OCI-LY1 (cell line): ENCODE results near the gene RHPN2.
"Not testable (repeated sequence)": the region's sequence is repeated elsewhere in the genome, so short reads cannot be mapped to it uniquely, and the experiment has no call there.

Experiments
- H2AFZ ChIP-seq: fragments of 200-600 bp; sonication (generic), shearing (Covaris generic); 2 replicates; pipeline ENCODE4 v1.6.0; 2014; ENCODE audit warnings: antibody characterized with exemption, mild to moderate bottlenecking, low read length
- H3F3A ChIP-seq: fragments of 200-600 bp; sonication (generic), shearing (Covaris generic); 2 replicates; pipeline ENCODE4 v1.6.0; 2014; ENCODE audit warnings: mild to moderate bottlenecking, antibody characterized with exemption, low read length, moderate library complexity; ENCODE audit not compliant: insufficient read depth
- H3K27ac ChIP-seq: fragments of 200-600 bp; sonication (generic); 2 replicates; pipeline ENCODE4 v1.5.1; 2014; ENCODE audit warnings: low read length, mixed run types, mild to moderate bottlenecking, low read depth; ENCODE audit not compliant: poor library complexity, severe bottlenecking
- H3K27me3 ChIP-seq: fragments of 200-600 bp; sonication (generic); 2 replicates; pipeline ENCODE4 v1.6.0; 2014; ENCODE audit warnings: antibody characterized with exemption, mild to moderate bottlenecking, low read length, moderate library complexity; ENCODE audit not compliant: insufficient read depth
- H3K36me3 ChIP-seq: fragments of 200-600 bp; sonication (generic); 2 replicates; pipeline ENCODE4 v1.6.1; 2014; ENCODE audit warnings: mild to moderate bottlenecking, antibody characterized with exemption, low read length, moderate library complexity, mixed read lengths; ENCODE audit not compliant: insufficient read depth
- H3K4me1 ChIP-seq: fragments of 200-600 bp; sonication (generic); 2 replicates; pipeline ENCODE4 v1.5.1; 2014; ENCODE audit warnings: mild to moderate bottlenecking, low read length, moderate library complexity; ENCODE audit not compliant: insufficient read depth, severe bottlenecking
- H3K4me2 ChIP-seq: fragments of 200-600 bp; sonication (generic), shearing (Covaris generic); 2 replicates; pipeline ENCODE4 v1.6.1; 2014; ENCODE audit warnings: low read length
- H3K4me3 ChIP-seq: fragments of 200-600 bp; sonication (generic); 2 replicates; pipeline ENCODE4 v1.5.1; 2014; ENCODE audit warnings: low read length, low read depth, mild to moderate bottlenecking, mixed read lengths; ENCODE audit not compliant: poor library complexity, severe bottlenecking
- H3K79me2 ChIP-seq: fragments of 200-600 bp; shearing (Covaris generic); 2 replicates; pipeline ENCODE4 v1.6.1; 2016; ENCODE audit warnings: mixed run types, low read length, mixed read lengths; ENCODE audit not compliant: insufficient read depth
- H3K9ac ChIP-seq: fragments of 200-600 bp; sonication (generic), shearing (Covaris generic); 2 replicates; pipeline ENCODE4 v1.6.1; 2014; ENCODE audit warnings: mild to moderate bottlenecking, low read length, mixed read lengths
- H3K9me2 ChIP-seq: fragments of 200-600 bp; sonication (generic), shearing (Covaris generic); 2 replicates; pipeline ENCODE4 v1.6.1; 2014; ENCODE audit warnings: low read depth, mild to moderate bottlenecking, low read length, mixed read lengths
- H3K9me3 ChIP-seq: fragments of 200-600 bp; shearing (Covaris generic); 2 replicates; pipeline ENCODE4 v1.6.1; 2014; ENCODE audit warnings: low read length, mixed read lengths
- H4K20me1 ChIP-seq: fragments of 200-600 bp; sonication (generic), shearing (Covaris generic); 2 replicates; pipeline ENCODE4 v1.6.0; 2016; ENCODE audit warnings: mild to moderate bottlenecking, low read length; ENCODE audit not compliant: insufficient read depth
- EZH2 ChIP-seq: fragments of 200-600 bp; sonication (generic), shearing (Covaris generic); IDR thresholded peaks from 2 replicates; pipeline ENCODE4 v1.8.0; 2017; ENCODE audit warnings: borderline replicate concordance, mixed run types, mild to moderate bottlenecking, antibody characterized with exemption, low read length, moderate library complexity, mixed read lengths
- TF ChIP-seq, protein P1 (sequence below): fragments of 200-600 bp; sonication (generic), shearing (Covaris generic); IDR thresholded peaks from 2 replicates; pipeline ENCODE4 v1.5.1; 2017; ENCODE audit warnings: mild to moderate bottlenecking, antibody characterized with exemption, low read length, moderate library complexity, mixed read lengths

The RHPN2 gene

DNA sequence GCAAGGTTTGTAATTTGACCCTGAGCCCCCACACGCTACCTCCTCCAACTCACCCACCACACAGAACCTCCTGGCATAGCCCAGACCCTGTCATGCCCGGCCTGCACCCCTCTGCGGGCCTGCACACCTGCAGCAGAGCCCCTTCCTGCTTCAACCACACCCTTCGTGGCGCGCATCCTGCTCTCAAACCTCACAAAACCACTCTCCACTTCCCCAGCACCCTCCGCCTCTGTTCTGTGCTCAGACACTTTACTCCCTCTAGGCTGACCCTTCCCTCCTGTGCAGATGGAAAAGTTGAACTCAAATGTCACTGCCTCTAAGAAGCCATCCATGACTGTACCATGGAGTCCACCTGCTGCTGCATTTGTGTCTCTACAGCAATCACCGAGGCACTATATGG lies 64.2 kb downstream of the RHPN2 start:
- Histone ChIP-seq H3K36me3 (no peaks in the 10 kb centered on the region), H3K79me2 (no peaks in the 10 kb centered on the region), H2AFZ (no peak overlapping the region), H3K4me1 (peaks cover 6% of the 10 kb centered on the region), H3K27ac (no peak overlapping the region), H3K9ac (no peak overlapping the region), H3K27me3 (no peaks in the 10 kb centered on the region), H4K20me1 (no peaks in the 10 kb centered on the region), H3K9me2 (no peaks in the 10 kb centered on the region), H3K4me3 (no peak overlapping the region), H3K4me2 (no peak overlapping the region), H3F3A (no peaks in the 10 kb centered on the region), H3K9me3 (no peaks in the 10 kb centered on the region)
- TF ChIP-seq, protein P1, sequence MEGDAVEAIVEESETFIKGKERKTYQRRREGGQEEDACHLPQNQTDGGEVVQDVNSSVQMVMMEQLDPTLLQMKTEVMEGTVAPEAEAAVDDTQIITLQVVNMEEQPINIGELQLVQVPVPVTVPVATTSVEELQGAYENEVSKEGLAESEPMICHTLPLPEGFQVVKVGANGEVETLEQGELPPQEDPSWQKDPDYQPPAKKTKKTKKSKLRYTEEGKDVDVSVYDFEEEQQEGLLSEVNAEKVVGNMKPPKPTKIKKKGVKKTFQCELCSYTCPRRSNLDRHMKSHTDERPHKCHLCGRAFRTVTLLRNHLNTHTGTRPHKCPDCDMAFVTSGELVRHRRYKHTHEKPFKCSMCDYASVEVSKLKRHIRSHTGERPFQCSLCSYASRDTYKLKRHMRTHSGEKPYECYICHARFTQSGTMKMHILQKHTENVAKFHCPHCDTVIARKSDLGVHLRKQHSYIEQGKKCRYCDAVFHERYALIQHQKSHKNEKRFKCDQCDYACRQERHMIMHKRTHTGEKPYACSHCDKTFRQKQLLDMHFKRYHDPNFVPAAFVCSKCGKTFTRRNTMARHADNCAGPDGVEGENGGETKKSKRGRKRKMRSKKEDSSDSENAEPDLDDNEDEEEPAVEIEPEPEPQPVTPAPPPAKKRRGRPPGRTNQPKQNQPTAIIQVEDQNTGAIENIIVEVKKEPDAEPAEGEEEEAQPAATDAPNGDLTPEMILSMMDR, result no peak
- TF ChIP-seq EZH2, result no peak

DNA sequence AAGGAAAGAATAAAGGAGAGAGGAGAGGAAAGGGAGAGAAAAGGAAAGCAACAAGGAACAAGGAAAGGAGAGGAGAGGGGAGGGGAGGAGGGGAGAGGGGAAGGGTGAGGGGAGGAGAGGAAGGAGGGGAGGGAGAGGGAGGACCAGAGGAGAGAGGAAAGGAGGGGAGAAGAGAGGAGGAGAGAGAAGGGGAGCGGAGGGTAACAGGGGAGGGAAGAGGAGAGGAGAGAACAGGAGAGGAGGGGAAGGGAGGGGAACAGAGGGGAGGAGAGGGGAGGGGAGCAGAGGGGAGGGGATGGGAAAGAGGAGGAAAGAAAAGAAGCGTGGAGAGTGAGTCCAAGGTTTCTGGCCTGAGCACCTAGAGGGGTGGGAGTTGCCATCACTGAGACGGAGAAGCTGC lies 66.0 kb downstream of the RHPN2 start:
- no peaks in the 10 kb centered on the region for H3K36me3 ChIP-seq
- H3K4me3 ChIP-seq, result no peak overlapping the region
- no peaks in the 10 kb centered on the region for H3K9me2 ChIP-seq
- no peak overlapping the region for H2AFZ ChIP-seq
- H3K4me1 ChIP-seq, result peaks cover 6% of the 10 kb centered on the region
- H3K4me2 ChIP-seq, result no peak overlapping the region
- H4K20me1 ChIP-seq, result no peaks in the 10 kb centered on the region
- no peak overlapping the region for H3K9ac ChIP-seq
- no peaks in the 10 kb centered on the region for H3K79me2 ChIP-seq
- H3K27me3 ChIP-seq, result no peaks in the 10 kb centered on the region
- no peak overlapping the region for H3K27ac ChIP-seq
- H3F3A ChIP-seq, result no peaks in the 10 kb centered on the region
- H3K9me3 ChIP-seq, result no peaks in the 10 kb centered on the region
- TF ChIP-seq, protein P1, result no peak
- no peak for TF ChIP-seq EZH2

DNA sequence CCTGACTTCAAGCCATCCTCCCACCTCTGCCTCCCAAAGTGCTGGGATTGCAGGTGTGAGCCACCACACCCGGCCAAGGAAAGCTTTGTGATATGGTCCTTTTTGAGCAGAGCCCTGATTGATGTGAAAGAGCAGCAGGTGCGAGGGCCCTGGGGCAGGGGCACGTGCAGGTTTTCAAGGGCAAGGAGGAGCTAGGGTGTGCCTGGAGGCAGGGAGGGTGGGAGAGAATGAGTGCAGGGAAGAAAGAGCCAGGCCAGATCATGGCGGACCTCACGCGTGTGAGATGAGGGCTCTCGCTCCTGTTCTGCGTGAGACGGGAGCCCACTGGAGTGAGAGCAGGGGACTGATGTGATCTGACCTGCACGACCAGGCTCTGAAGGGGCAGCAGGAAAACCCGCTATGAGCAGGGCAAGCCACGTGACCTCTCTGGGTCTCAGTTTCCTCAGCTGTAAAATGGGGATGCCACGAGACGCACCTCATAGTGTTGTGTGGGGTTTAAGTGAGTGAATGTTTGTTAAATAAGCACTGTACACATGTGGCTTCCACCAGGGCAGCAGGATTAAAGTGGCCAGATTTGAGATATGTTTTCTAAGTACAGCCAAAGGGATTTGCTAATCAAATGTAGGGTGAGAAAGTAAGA lies 66.9 kb downstream of the RHPN2 start:
- TF ChIP-seq EZH2, result no peak
- TF ChIP-seq, protein P1, result no peak
- H3K79me2 ChIP-seq, result no peaks in the 10 kb centered on the region
- H3K4me2 ChIP-seq, result no peak overlapping the region

DNA sequence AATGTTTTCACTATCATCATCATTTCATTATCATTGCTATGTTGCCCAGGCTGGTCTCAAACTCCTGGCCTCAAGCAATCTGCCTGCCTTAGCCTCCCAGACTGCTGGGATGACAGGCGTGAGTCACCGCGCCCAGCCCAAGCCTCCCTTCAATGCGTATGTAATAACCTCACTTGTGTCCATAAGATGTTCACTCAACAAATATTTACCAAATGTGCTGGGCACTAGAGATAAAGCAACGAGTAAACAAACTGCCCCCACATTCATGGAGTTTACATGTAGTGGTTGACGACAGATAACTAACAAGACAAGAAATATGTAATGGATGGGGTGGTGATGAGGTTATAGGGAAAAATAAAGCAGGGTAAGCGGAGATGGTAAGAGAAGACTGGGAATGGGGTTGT lies 67.6 kb downstream of the RHPN2 start:
- not testable (repeated sequence) for H2AFZ ChIP-seq, H4K20me1 ChIP-seq, H3K79me2 ChIP-seq, H3K27me3 ChIP-seq, H3K9ac ChIP-seq, H3K4me3 ChIP-seq, H3K4me2 ChIP-seq, H3K36me3 ChIP-seq, H3K4me1 ChIP-seq, H3K9me2 ChIP-seq, H3K9me3 ChIP-seq, H3F3A ChIP-seq, H3K27ac ChIP-seq

More for the DNA sequence above, 66.9 kb downstream of the RHPN2 start:
- H3K9ac ChIP-seq, result no peak overlapping the region
- H3K27me3 ChIP-seq, result no peaks in the 10 kb centered on the region
- no peaks in the 10 kb centered on the region for H4K20me1 ChIP-seq
- H2AFZ ChIP-seq, result no peak overlapping the region
- peaks cover 6% of the 10 kb centered on the region for H3K4me1 ChIP-seq
- no peaks in the 10 kb centered on the region for H3K36me3 ChIP-seq
- H3K9me3 ChIP-seq, result no peaks in the 10 kb centered on the region
- H3F3A ChIP-seq, result no peaks in the 10 kb centered on the region
- no peak overlapping the region for H3K27ac ChIP-seq
- H3K9me2 ChIP-seq, result no peaks in the 10 kb centered on the region
- no peak overlapping the region for H3K4me3 ChIP-seq

DNA sequence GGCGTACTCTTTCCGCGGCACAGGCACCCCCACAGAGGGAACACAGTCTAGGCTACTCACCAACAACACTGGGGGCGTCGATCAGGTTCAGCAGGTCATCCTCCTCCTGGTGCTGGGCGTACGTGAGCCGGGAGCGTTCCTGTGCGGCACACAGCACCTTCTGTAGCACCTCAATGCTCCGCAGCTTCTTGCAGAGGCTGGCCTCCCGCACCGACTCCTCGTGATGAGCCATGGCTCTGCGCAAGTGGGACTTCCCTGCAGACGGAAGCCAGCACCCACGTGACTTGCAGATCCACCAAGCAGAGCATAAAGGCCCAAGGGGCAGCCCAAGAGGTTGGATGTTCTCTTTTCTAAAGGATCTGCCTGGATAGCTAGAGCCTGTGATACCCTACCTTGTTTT lies 68.7 kb downstream of the RHPN2 start:
- not testable (repeated sequence) for H2AFZ ChIP-seq, H3K27me3 ChIP-seq, H4K20me1 ChIP-seq, H3K79me2 ChIP-seq, H3K4me1 ChIP-seq, H3K4me3 ChIP-seq, H3K9ac ChIP-seq, H3F3A ChIP-seq, H3K36me3 ChIP-seq, H3K9me3 ChIP-seq, H3K4me2 ChIP-seq, H3K9me2 ChIP-seq, H3K27ac ChIP-seq
